Endothelial cell (in vitro differentiated cells): Measurements from ENCODE around the gene CISD1. TPM values are rescaled to one million over a fixed set of nuclear protein-coding genes. Genes with fewer than 3 reads are reported as not detected.

ENCODE experiments used
- DNase-seq: peaks from one replicate; pipeline ENCODE4 v3.0.0; 2021; ENCODE audit warnings: low spot score
- H3K27ac Mint-ChIP-seq: one replicate; pipeline ENCODE4 v1.8.0; 2021; ENCODE audit warnings: mixed read lengths, inconsistent platforms; ENCODE audit not compliant: unreplicated experiment
- H3K27me3 Mint-ChIP-seq: one replicate; pipeline ENCODE4 v1.8.0; 2021; ENCODE audit warnings: mild to moderate bottlenecking, moderate library complexity, mixed read lengths, inconsistent platforms; ENCODE audit not compliant: unreplicated experiment
- H3K36me3 Mint-ChIP-seq: one replicate; pipeline ENCODE4 v1.8.0; 2021; ENCODE audit warnings: mild to moderate bottlenecking, low read depth, mixed read lengths, inconsistent platforms; ENCODE audit not compliant: unreplicated experiment
- H3K4me1 Mint-ChIP-seq: one replicate; pipeline ENCODE4 v1.8.0; 2021; ENCODE audit warnings: mild to moderate bottlenecking, mixed read lengths, inconsistent platforms; ENCODE audit not compliant: unreplicated experiment
- H3K4me3 Mint-ChIP-seq: one replicate; pipeline ENCODE4 v1.8.0; 2021; ENCODE audit warnings: mild to moderate bottlenecking, mixed read lengths, inconsistent platforms; ENCODE audit not compliant: unreplicated experiment
- H3K9me3 Mint-ChIP-seq: one replicate; pipeline ENCODE4 v1.8.0; 2021; ENCODE audit warnings: mixed read lengths, inconsistent platforms; ENCODE audit not compliant: unreplicated experiment
- total RNA-seq: library from RNA; stranded (reverse); fragmentation: NEBNext Ultra II Directional; extraction: Animal tissue kit (Norgen Biotek cat#: 25700); gene quantifications from one replicate; pipeline ENCODE4 v1.2.1, GENCODE V29; 2021; ENCODE audit not compliant: unreplicated experiment
- TF ChIP-seq, protein P1 (sequence below): fragments of 200-600 bp; sonication (generic); IDR thresholded peaks from one replicate; pipeline ENCODE4 v1.5.0; 2021; ENCODE audit warnings: antibody characterized with exemption; ENCODE audit not compliant: unreplicated experiment

The CISD1 gene
- total RNA-seq, 1 donor from 2014 or later = 38.1 TPM

- Mint-ChIP-seq H3K9me3 (no peaks in the 10 kb centered on the region), H3K4me1 (peaks cover 17% of the 10 kb centered on the region), H3K27ac (peak overlapping the region; percentile 92), H3K27me3 (peaks cover 8% of the 10 kb centered on the region), H3K36me3 (no peaks in the 10 kb centered on the region), H3K4me3 (peak overlapping the region; percentile 98)
- TF ChIP-seq, protein P1, sequence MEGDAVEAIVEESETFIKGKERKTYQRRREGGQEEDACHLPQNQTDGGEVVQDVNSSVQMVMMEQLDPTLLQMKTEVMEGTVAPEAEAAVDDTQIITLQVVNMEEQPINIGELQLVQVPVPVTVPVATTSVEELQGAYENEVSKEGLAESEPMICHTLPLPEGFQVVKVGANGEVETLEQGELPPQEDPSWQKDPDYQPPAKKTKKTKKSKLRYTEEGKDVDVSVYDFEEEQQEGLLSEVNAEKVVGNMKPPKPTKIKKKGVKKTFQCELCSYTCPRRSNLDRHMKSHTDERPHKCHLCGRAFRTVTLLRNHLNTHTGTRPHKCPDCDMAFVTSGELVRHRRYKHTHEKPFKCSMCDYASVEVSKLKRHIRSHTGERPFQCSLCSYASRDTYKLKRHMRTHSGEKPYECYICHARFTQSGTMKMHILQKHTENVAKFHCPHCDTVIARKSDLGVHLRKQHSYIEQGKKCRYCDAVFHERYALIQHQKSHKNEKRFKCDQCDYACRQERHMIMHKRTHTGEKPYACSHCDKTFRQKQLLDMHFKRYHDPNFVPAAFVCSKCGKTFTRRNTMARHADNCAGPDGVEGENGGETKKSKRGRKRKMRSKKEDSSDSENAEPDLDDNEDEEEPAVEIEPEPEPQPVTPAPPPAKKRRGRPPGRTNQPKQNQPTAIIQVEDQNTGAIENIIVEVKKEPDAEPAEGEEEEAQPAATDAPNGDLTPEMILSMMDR = no peak
- DNase-seq = peak; percentile 31
Observed at GRCh38 chr10:58266826-58267712, 1.9 kb upstream of the CISD1 start.

DNA sequence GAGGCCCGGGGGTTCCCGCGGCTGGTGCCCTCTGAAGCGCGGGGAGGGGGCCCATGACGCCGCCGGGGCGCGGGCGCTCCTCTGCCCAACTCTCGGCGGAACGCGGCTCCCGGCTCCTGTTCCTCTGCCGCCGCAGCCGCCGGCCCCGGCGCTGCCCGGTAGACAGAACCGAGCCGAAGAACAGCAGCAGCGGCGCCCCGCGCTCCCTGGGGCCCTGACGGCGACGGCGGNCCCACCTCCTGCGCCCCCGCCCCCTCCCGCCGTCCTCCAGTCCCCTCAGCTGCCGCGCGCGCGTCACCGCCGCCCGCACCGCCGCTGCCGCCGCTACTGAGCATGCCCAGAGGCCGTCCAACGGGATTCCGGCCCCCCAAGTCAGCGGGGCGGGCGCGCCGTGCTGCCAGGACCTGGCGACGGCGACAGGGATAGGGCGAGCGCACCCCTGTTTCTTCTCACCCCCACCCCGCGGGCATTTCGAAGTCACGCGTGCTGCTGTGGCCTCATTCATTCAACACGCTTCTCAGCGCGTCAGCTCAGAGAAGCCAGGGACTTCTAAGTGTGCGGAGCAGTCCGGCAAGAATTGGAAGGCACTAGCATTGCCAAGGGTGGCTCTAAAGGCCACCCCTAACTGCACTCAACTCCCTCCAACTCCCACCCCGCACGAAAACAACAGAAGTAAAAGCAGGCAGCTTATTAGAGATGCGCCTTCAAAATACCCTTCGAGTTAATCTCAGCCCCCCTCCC, 1.1 kb upstream of the CISD1 start, which contains the start of gene IPMK:
IPMK (minus strand) TSS at position 182 of the 741 bp plus-strand sequence. CDS start 283 bp downstream, outside the sequence.
- peaks cover 8% of the 10 kb centered on the region for H3K27me3 Mint-ChIP-seq
- no peaks in the 10 kb centered on the region for H3K36me3 Mint-ChIP-seq
- H3K9me3 Mint-ChIP-seq = no peaks in the 10 kb centered on the region
- peak within 1 kb of the TSS; percentile 92 for H3K27ac Mint-ChIP-seq
- TF ChIP-seq, protein P1 = no peak
- peaks cover 17% of the 10 kb centered on the region for H3K4me1 Mint-ChIP-seq
- H3K4me3 Mint-ChIP-seq = peak within 1 kb of the TSS; percentile 98
- DNase-seq = peak; percentile 89

- H3K4me1 Mint-ChIP-seq = peaks cover 17% of the 10 kb centered on the region
- peak overlapping the region; percentile 74 for H3K27ac Mint-ChIP-seq
- DNase-seq = no peak
- H3K9me3 Mint-ChIP-seq = no peaks in the 10 kb centered on the region
- no peaks in the 10 kb centered on the region for H3K36me3 Mint-ChIP-seq
- TF ChIP-seq, protein P1 = no peak
- peak overlapping the region; percentile 96 for H3K4me3 Mint-ChIP-seq
- H3K27me3 Mint-ChIP-seq = peaks cover 8% of the 10 kb centered on the region
Observed at GRCh38 chr10:58268454-58268945, 462 bp upstream of the CISD1 start.

GRCh38 chr10:58269782-58270290, 874 bp downstream of the CISD1 start:
- Mint-ChIP-seq H3K36me3 (no peaks in the 10 kb centered on the region), H3K27me3 (peaks cover 8% of the 10 kb centered on the region), H3K4me3 (peak overlapping the region; percentile 96), H3K4me1 (peaks cover 17% of the 10 kb centered on the region), H3K27ac (peak overlapping the region; percentile 94), H3K9me3 (no peaks in the 10 kb centered on the region)
- TF ChIP-seq, protein P1 = no peak
- no peak for DNase-seq
